SKM-1 (cell line): ENCODE measurements around the gene STX18.

Experiments
- DNase-seq: peaks from one replicate; lab custom pipeline; 2025; ENCODE audit not compliant: unreplicated experiment; lab: John Stamatoyannopoulos, UW

STX18 gene

DNA sequence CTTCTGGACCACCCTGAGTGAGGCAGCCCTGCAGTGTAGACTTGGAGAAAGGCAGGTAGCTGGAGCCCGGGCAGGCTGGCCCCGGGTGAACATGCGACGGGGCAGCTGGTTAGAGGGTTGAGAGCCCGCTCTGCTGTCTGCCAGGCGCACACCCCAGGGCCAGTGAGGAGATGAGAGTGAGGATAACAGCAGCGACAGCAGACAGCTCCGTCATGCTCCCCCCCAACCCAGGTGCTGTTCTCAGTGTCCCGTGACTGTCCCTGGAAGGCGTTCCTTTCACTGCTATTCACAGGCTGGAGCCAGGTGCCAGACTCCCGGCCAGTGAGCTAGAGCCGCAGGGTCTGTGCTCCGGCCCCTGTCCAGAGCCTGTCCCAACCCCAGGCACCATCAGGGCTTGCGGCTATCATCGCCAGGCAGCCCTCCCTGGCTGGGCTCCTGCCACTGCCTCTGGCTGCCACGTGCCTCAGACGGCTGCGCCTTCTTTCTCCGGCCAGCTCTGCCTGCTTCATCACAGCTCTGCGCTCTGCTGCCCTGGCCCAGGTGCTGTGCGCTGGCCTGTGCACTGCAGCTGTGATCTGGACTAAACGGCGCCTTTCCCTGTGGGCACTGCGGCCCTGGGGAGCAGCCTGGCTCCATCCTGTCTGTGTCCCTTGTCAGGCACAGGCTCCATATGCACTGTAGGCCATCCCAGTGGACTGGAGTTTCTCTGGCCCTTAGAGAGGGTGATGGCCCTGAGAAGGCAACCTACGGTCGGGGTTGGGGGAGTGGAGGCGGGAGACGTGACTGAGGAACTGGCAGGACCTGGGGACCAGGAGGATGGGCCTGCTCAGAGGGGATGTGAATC, 135.2 kb downstream of the STX18 start:
- no peak for DNase-seq

DNA sequence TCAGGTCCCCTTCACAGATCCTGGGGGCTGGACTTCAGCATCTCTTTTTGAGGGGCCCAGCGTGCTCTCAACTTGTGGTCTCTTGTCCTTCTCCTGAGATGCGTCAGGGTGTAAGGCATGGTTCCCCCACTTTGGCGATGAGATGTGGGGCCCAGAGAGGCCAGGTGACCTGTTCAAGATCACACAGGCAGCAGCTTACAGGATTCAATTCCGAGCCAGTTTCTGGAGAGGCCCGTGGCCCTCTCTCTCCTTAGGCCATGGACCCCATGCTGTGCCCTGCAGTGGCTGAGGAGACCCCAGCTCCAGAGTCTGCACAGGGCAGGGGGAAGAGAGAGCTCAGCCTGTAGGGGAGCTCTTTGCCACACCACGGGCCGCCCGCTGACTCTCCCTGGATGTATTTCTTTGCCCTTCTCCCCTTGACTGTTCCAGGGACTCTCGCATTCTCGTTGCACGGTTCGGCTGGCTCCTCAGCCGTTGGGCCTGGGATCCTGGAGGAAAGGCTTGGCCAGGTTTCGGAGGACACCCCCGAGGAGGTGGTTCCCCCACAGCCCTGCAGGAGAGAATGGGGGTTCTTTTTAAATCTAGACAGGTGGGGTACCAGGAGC, 136.4 kb downstream of the STX18 start:
- no peak for DNase-seq

DNA sequence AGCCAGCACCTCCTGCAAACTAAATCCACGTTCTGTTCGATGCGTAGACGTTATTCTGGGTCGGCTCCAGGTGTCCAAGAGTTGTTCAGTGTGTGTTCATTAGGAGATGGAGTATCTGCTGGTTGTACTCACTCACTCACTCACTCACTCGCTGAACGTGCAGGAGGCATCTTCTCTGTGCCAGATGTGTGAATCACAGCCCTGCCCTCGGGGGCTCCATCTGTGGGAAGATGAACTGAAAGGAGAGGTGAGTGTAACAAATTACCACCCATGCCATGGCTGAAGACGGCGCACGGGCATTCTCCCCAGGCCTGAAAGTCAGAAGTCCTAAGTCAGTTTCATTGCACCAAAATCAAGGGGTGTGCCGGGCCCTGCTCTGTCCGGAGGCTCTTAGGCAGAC, 138.9 kb downstream of the STX18 start:
- no peak for DNase-seq

DNA sequence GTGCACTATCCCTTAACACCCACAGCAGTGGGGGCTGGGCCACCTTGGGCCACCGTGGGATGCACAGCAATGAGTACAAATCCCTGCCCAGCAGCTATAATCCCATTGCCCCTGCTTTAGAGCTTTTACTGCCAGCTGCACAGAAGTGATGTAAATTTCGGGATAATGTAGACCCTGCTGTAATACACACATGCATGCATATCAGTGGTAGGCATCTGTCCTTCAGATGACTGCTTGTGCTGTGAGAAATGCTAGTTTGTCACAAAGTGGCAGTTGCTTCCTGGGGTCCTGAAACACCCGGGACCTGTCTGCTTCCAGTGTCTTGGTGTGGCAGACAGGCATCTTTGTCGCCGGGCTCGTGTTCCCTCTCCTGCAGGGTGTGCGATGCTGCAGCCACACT, 140.8 kb downstream of the STX18 start:
- no peak for DNase-seq

DNA sequence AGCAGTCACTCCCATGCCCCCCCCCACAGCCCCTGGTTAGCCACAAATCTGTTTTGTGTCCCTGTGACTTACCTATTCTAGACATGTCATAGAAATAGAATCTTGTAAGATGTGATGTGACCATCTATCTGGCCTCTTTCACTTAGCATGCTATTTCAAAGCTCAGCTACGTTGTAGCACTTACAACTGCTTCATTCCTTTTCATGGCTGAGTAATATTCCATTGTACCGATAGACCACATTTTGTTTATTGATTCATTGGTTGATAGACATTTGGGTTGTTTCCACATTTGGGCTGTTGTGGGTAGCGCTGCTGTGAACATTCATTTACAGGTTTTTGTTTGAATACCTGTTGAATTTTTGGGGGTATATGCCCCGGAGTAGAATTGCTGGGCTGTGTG, 143.4 kb downstream of the STX18 start:
- DNase-seq, result no peak

DNA sequence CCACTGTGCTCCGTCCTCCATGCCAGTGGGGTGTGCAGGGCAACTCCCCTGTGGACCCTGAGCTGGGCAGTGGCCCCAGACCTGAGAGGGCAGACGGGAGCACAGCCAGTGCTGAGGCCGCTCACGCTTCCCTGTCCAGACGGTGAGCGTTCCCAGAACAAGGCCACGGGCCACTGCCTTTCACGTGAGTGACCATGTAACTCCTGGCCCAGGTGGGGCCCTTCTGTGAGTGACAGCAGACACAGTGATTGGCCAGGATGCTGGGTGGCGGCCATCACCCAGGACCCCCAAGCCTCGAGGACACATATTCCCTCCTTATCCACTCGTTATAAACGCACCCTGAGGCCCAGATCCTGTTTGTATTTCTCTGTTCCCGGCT, 144.4 kb downstream of the STX18 start:
- DNase-seq, result no peak

DNA sequence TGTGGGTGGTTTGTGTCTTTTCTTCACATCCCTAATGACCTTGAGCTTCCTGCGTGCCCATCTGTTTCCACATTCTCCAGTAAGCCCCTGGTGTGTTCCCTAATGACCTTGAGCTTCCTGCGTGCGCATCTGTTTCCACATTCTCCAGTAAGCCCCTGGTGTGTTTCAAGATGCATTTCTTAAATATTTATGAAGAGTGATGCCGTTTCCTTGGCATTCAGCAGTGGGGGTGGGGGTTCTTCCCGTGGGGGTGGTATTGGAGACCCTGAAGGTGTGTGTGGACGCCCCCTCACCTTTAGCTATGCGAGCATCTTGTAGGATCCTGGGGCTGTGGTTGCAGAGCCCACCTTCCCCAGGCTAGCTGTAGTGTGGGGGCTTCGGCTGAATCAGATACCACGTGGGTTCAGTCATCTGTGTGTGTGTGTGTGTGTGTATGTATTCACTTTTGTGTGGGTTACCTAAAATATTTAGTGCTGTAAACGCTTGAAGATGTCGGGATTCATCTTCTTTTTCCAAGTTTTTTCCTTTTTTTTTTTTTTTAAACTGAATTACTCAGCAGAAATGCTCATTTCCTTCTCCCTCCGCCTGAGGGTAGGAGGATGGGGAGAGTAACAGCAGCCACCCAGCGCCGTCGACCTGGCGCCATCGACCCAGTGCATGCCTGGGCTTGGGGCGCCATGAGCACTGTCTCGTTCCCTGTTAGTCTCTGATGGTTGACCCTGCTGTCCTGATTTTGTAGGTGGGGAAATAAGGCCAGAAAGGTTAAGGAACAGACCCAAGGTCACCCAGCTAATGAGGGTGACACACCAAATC, 145.0 kb downstream of the STX18 start:
- no peak for DNase-seq

DNA sequence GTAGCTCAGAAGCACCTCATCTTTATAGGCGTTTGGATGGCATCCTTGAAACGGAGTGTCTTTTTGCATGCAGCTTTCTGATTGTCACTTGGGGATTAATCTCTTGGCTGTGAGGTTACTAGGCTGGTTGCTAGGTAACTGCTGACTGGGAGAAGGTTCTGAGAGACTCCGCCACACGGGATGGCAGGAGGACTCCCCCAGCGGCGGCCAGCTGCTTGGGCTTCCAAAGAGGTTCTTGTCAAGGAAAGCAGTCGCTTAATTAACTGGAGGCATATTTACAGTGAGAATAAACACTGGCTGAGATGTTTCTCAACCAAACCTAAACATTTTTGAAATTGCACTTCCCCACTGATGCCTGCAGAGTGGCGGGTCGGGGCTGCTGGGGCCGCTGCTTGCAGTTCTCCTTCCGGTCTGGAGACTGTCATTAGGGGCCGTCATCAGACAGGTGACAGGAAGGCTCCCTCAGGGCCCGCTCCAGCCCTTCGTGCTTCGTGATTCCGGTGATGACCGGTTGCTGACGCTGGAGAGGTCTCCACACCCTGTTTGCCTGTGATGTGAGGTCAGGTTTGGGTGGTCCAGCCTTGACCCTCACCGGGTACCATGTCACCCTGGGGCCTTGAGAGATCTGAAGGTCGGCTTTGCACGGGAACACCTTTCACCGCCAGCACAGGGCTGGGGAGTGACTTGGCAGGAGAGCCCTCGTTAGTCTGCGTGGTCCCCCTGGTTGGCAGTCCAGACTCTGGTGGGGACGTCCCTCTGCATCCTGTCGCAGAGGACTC, 145.8 kb downstream of the STX18 start:
- DNase-seq, result no peak

DNA sequence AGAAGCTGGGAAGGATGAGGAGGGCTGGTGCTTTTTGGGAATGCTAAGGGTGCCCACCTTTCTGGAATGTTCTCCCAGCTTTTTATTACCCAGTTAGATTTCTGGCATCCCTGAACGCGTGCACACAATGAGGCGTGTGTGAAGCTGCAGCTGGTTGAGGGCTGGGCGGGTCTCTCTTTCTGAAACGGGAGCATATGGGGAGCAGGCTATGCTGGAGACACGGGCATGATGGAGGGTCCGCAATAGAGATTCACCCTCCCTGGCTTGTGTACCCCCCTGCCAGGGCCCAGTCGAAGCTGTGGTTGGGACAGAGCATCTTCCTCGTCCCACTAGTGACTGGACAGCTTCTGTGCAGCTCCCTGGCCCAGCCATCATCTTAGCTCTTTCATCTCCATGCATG, 146.5 kb downstream of the STX18 start:
- no peak for DNase-seq

DNA sequence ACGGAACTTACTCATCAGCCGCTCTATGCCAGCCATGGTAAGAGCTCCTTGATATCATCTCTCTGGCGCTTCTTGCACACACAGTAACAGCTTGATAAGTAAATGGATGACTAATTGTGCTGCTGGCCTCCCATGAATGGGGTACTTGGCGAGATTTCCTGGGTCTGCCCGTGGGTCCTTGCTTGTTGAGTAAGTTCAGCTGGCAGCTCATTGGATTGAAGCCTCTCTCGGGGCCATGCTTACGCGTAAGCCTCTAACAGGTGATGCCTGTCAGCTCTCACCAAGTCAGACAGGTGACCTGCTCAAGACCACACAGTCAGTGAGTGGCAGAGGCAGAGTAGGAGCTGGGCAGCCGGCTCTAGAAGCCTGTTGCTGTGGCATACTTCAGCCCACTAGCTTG, 147.2 kb downstream of the STX18 start:
- DNase-seq, result no peak

DNA sequence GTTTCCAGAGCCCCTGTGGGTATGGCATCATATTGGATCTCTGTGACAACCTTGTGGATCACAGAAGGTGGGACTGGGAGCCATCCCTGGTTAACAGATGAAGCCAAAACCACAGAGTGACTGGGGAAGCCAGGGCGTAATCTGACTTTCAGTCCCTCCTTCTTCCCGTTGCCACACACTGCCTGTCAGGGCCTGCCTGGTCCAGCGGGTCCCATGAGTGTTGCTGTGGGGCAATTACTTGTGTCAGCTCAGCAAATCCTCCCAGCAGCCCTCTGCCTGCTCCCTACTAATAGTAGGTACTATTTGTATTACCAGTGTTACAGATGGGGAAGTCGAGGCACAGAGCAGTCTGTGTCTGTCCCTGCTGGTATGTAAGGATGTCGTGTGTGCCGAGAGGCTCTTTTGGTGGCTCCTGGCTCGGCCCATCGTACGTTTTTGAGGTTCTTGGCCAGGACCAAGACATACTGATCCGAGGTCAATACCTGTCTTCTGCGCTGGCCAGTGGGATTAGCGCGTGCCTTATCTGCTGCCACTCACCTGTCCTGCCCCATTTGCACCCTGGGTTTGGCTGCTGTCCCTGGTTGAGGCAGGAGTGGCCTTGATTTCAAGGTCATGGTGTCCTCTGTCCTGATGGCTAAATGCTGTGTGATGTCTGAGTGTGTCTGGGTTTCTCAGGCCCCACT, 149.2 kb downstream of the STX18 start:
- DNase-seq, result no peak

DNA sequence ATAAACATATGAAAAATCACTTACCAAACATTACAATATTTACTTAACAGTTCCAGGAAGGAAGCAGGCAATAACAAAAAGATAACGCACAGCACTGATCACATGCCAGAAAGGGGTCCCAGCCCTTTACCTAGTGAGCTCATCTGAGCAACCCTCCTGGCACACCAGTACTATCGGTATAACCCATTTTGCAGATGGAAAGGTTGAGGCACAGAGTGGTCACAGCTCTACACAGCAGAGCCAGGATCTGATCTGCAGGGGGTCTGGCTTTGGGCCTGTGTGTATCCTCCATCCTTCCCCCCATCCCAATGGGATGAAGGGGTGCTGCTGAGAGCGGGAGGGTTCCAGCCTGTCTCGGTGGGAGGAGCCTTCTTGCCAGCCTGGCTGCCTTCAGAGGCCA, 150.0 kb downstream of the STX18 start:
- no peak for DNase-seq

DNA sequence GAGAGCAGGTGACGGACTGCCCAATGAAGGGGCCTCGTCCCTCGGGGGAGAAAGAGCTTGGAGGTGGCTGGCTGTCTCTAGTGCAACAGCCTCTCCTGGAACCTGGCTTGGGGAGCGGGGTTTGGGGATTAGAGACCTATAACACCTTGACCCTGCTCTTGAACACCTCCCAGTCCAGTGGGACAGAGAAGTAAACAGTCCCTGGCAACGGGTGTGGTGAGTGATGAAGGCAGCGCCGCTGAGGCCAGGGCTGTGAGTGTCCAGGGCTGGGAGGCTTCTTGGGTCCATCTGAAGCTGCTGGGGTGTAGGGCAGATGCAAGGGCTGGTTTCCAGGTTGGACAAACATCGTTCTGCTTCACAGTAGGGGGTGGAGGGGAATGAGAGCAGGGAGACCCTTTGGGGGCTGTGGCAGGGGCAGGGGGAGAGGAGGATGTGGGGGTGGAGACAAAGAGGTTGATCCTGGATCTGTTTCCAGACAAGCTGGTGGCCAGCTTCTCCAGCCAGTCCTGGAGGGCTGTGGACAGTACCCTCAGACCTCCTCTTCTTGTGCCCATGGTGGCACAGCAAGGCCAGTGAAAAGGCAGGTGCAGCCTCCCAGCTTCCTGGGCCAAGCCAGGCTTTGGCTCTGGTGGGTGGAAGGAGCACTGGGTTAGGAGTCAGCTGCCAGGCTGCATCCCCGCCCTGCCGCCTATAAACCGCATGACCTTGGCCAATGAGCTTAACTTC, 151.2 kb downstream of the STX18 start:
- no peak for DNase-seq

DNA sequence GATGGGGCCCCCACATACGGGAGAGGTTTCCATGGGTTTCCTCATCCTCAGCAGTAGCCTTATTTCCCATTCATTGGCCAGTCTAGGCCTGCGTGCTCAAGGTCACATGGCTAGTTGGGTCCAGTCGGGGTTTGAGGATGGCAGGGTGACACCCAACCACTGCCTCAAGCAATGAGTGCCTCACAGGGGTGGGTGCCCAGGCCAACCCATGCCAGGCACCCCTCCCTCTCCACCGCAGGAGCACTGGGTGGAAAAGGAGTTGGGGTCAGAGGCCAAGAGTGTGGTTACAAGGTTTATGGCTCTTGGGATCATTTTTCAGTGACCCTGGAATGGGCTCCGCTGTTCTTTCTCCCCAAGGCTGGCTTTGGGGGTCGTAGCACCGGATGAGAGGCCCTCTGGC, 151.8 kb downstream of the STX18 start:
- DNase-seq, result no peak

DNA sequence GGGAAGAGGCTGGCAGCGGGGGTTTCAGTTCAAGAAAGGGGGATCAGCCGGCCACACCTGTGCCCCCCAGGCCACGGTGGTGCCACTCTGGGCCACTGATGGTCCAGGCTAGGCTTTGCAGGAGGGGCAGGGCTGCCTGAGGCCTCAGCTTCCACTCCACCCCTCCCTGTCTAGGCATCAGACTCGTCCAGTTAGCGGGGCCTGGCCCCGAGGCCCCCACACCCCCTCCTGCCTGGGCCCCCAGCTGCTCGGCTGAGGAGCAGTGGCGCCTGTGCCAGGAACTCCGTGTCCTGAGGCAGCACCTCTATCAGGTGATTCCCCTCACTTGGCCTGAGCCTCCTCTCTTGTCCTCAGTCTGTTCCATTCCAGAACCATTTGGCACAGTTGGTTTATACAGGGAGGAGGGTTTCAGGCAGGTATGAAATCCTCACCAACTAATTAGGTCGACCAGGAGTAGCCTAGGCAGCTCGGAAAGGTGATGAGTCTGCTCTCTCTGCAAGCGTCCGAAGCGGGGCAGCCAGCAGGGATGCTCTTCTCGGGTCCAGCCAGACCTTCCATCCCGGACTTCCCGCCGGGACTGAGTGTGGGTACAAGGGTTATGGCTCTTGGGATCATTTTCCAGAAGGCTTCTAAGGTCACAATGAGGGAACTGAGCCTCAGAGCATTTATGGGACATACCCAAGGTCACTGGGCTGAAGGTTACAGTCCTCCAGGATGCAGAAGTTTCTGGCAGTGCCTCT, 152.8 kb downstream of the STX18 start:
- DNase-seq, result no peak

DNA sequence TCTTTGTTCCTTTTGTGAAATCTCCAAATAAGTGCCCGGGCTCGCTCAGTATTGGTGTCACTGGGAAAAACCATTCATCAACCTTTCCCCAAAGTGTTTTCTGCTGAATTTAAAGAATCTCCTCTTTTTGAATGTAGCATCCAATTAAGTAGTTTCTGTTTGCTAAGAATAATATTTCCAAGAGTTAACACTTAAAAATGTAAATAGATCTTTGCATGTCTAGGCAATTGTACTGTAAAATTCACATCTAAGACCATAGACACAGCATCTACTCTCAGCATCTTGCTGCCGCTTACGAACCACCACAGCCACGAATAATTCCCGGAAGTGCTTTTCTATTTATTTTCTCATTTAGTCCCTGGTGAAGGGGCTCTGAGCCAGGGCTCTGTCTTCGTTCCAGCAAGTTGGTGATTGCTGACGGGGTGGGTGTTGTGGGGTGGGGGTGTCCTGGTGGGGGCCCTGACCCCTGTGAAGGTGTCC, 153.5 kb downstream of the STX18 start:
- DNase-seq, result no peak

DNA sequence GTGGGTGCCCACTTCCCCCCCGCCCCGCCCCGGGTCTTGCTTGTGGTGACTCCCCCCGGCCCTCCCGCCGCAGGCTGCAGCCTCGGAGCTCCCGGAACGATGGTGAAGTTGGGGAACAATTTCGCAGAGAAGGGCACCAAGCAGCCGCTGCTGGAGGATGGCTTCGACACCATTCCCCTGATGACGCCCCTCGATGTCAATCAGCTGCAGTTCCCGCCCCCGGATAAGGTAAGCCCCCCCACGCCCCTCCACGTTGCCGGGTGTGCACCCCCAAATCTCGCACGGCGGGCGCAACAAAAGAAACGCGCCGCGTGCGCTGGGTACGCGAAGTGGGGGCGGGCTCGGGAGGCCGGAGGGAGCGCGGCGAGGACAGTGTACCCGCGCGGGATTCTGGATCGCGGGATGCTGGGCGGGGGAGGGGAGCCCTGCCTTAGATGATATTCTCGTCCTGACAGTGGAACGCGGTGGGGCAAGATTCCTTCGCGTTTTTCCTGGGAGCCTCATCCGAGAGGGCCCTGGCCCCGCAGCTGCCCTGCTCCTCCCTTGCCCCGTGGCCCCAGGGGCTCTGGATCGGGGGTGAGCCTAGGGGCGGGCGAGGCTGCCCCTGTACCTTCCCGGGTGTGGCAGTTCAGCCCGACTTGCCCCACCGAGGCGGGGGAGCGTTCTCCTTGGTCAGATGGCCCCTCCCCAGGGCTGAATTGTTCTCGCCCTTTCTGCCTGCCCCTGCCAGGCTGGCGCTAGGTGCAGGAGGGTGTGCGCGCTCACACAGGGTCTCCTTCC, 154.1 kb downstream of the STX18 start:
- no peak for DNase-seq

DNA sequence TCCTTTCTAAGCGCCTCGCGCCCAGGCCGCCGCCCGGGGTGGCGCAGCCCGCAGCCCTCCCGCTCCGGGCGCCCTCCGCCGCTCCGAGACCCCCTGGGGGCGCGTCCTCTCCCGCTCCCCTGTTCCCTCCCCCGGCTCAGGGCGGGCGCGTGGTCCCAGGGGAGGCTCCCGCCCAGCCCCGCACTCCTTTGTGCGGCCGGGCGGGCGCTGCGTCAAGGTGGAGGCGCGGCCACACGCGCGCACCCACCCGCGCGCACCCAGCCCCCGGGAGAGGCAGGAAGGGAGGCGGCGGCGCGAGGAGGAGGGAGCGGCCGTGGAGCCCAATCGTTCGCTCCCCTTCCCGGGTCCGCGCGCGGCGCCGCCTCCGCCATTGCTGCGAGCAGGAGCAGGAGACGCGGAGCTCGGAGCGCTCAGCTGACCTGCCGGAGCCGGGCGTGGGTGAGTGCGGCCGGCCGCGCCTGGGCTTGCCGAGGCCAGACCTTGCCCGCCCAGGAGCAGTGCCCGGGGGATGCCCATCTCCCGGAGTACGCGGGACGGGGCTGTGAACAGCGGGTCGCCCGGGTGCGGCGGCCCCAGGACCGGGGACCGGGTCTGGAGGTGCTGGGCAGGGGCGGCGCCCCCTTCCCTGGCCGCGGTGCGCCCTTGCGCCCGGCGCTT, 155.0 kb downstream of the STX18 start, which contains the start of gene NSG1:
TSS of gene NSG1 (plus strand) at position 367 of the 657 bp plus-strand sequence. CDS start 528 bp downstream, outside the sequence.
- DNase-seq, result no peak
